ENCODE data around the gene ABCC1.

ABCC1 gene

DNA sequence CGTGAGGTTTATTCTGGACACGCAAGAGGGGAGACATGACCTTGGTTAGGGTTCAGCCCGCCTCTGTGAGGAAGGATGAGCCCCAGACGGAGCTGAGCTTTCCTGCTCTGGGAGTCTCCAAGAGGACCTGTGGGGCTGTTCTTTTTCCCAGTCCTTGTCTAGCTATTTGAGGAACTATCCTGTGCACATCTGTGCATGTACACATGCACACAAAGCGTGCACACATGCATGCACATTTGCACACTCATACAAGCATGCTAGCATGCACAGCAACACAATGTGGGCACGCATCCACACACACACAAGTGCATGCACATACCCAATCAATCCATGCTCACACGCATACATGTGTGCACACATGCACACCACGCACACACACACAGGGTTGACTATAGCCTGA lies 233.5 kb downstream of the ABCC1 start:
- CTCF ChIA-PET: interaction anchor here (1.6 kb wide), 1 partner anchor 381 kb away, joined by 3 read pairs; no protein-coding TSS in a partner anchor
- no peak for TF ChIP-seq TARDBP (IDR thresholded peaks at IDR 0.05)
- no peak for TF ChIP-seq BHLHE40 (IDR thresholded peaks at IDR 0.05; ENCODE audit: borderline replicate concordance)
- TF ChIP-seq FOXA1 (IDR thresholded peaks at IDR 0.05): no peak
- no peak for TF ChIP-seq SUZ12 (IDR thresholded peaks at IDR 0.05)
- no peak for TF ChIP-seq ELF4 (IDR thresholded peaks at IDR 0.05)
- TF ChIP-seq L3MBTL2 (conservative IDR thresholded peaks at IDR 0.05): no peak
- no peak for TF ChIP-seq NFRKB (IDR thresholded peaks at IDR 0.05)
- no peak for DNase-seq (ENCODE audit: extremely low spot score)
- POLR2A ChIA-PET: no interaction called here

- ChIA-PET POLR2A (no interaction called here), CTCF (interaction anchor here (1.6 kb wide), 1 partner anchor 382 kb away, joined by 3 read pairs; no protein-coding TSS in a partner anchor)
- TF ChIP-seq FOXA1 (IDR thresholded peaks at IDR 0.05) (no peak), ZNF384 (IDR thresholded peaks at IDR 0.05) (no peak), CTBP1 (IDR thresholded peaks at IDR 0.05; ENCODE audit: borderline replicate concordance) (no peak), NFRKB (IDR thresholded peaks at IDR 0.05) (no peak), FOXM1 (IDR thresholded peaks at IDR 0.05; ENCODE audit: borderline replicate concordance) (no peak), BHLHE40 (IDR thresholded peaks at IDR 0.05; ENCODE audit: borderline replicate concordance) (no peak), HDGF (IDR thresholded peaks at IDR 0.05; ENCODE audit: borderline replicate concordance) (no peak), TARDBP (IDR thresholded peaks at IDR 0.05) (no peak), SP1 (IDR thresholded peaks at IDR 0.05) (no peak), LEF1 (IDR thresholded peaks at IDR 0.05; ENCODE audit: borderline replicate concordance) (no peak), FOXK2 (IDR thresholded peaks at IDR 0.05) (no peak), L3MBTL2 (conservative IDR thresholded peaks at IDR 0.05) (no peak), SUZ12 (IDR thresholded peaks at IDR 0.05) (no peak), ARNT (IDR thresholded peaks at IDR 0.05) (no peak), ELF4 (IDR thresholded peaks at IDR 0.05) (no peak)
- TF ChIP-seq, protein P1, sequence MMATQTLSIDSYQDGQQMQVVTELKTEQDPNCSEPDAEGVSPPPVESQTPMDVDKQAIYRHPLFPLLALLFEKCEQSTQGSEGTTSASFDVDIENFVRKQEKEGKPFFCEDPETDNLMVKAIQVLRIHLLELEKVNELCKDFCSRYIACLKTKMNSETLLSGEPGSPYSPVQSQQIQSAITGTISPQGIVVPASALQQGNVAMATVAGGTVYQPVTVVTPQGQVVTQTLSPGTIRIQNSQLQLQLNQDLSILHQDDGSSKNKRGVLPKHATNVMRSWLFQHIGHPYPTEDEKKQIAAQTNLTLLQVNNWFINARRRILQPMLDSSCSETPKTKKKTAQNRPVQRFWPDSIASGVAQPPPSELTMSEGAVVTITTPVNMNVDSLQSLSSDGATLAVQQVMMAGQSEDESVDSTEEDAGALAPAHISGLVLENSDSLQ (IDR thresholded peaks at IDR 0.05): no peak
- DNase-seq (ENCODE audit: extremely low spot score): no peak
Observed at GRCh38 chr16:16183562-16183961, 234.1 kb downstream of the ABCC1 start.

DNA sequence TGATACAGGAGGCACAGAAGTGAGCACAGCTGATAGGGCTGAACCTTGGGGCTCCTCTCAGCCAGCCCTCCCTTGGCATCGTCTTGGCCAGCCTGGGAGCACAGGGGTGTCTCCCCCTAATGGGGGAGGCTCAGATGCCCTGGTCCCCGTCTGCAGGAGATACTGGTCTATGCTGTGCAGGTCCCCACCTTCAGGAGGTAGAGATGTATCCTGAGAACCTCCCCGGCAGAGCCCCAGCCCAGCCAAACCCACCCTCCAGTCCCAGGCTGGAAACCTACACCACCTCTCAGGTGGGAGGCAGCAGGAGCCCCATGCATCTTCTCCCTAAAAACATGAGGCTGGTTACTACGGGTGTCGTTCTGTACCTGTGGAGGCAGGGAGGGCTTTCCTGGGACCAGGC lies 235.2 kb downstream of the ABCC1 start:
- no peak for DNase-seq (ENCODE audit: extremely low spot score)
- ChIA-PET CTCF (interaction anchor here (1.6 kb wide), 1 partner anchor 383 kb away, joined by 3 read pairs; no protein-coding TSS in a partner anchor), POLR2A (no interaction called here)
- TF ChIP-seq LEF1 (IDR thresholded peaks at IDR 0.05; ENCODE audit: borderline replicate concordance) (no peak), HDGF (IDR thresholded peaks at IDR 0.05; ENCODE audit: borderline replicate concordance) (no peak), FOXM1 (IDR thresholded peaks at IDR 0.05; ENCODE audit: borderline replicate concordance) (no peak), ZNF384 (IDR thresholded peaks at IDR 0.05) (no peak), FOXA1 (IDR thresholded peaks at IDR 0.05) (no peak)

DNA sequence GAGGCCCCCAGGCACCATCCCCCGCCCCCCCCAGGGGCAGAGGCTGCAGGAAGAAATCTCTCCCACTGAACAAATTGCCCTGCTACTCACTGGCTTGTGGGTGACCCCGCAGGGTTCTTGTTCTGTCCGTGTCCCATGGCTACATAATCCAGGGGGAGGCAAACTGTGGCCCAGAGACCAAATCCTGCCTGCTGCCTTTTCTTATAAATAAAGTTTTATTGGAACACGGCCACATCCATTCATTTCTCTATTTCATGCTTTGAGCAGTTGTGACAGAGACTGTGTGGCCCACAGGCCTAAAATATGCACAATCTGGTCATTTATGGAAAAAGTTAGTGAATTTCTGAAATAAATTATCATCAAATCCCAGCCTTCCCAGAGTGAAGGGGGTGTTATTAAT lies 235.7 kb downstream of the ABCC1 start:
- ChIA-PET POLR2A (no interaction called here), CTCF (no interaction called here)
- no peak for TF ChIP-seq ZNF384 (IDR thresholded peaks at IDR 0.05)
- no peak for TF ChIP-seq FOXM1 (IDR thresholded peaks at IDR 0.05; ENCODE audit: borderline replicate concordance)
- DNase-seq (ENCODE audit: extremely low spot score): no peak

DNA sequence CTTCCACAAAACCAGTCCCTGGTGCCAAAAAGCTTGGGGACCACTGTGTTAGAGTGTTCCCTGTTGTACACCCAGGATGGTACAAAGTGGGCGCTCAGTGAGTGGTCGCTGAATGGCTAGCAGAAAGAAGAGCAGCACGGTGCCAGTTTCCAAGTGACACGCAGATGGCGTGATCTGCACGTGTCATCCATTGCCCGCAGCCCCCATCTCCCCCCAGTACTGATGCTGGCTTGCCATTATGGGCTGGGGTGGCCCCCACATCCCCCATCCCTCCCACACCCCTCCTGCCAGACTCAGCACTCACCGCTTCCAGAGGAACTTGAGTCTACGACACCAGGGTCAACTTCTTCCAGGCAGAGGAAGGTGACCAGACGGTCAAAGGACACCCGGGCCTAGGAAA lies 237.4 kb downstream of the ABCC1 start:
- TF ChIP-seq NFRKB (IDR thresholded peaks at IDR 0.05) (no peak), ZNF384 (IDR thresholded peaks at IDR 0.05) (no peak)
- ChIA-PET POLR2A (no interaction called here), CTCF (interaction anchor here (1.0 kb wide), 1 partner anchor 23 kb away, joined by 3 read pairs; no protein-coding TSS in a partner anchor)
- no peak for DNase-seq (ENCODE audit: extremely low spot score)

- DNase-seq (ENCODE audit: extremely low spot score): no peak
- TF ChIP-seq ZNF384 (IDR thresholded peaks at IDR 0.05) (no peak), SUZ12 (IDR thresholded peaks at IDR 0.05) (no peak), SP1 (IDR thresholded peaks at IDR 0.05) (no peak), ELF4 (IDR thresholded peaks at IDR 0.05) (no peak), BHLHE40 (IDR thresholded peaks at IDR 0.05; ENCODE audit: borderline replicate concordance) (no peak), ARNT (IDR thresholded peaks at IDR 0.05) (no peak), TARDBP (IDR thresholded peaks at IDR 0.05) (no peak), CTBP1 (IDR thresholded peaks at IDR 0.05; ENCODE audit: borderline replicate concordance) (no peak), HDGF (IDR thresholded peaks at IDR 0.05; ENCODE audit: borderline replicate concordance) (no peak), LEF1 (IDR thresholded peaks at IDR 0.05; ENCODE audit: borderline replicate concordance) (no peak), FOXA1 (IDR thresholded peaks at IDR 0.05) (no peak), NFRKB (IDR thresholded peaks at IDR 0.05) (no peak), L3MBTL2 (conservative IDR thresholded peaks at IDR 0.05) (no peak), FOXK2 (IDR thresholded peaks at IDR 0.05) (no peak), FOXM1 (IDR thresholded peaks at IDR 0.05; ENCODE audit: borderline replicate concordance) (no peak)
- TF ChIP-seq, protein P1 (IDR thresholded peaks at IDR 0.05): no peak
- POLR2A ChIA-PET: no interaction called here
- CTCF ChIA-PET: no interaction called here
Observed at GRCh38 chr16:16188827-16189226, 239.4 kb downstream of the ABCC1 start.

GRCh38 chr16:16189842-16190241 lies 240.4 kb downstream of the ABCC1 start:
- no peak for TF ChIP-seq FOXK2 (IDR thresholded peaks at IDR 0.05)
- no peak for TF ChIP-seq L3MBTL2 (conservative IDR thresholded peaks at IDR 0.05)
- no peak for TF ChIP-seq LEF1 (IDR thresholded peaks at IDR 0.05; ENCODE audit: borderline replicate concordance)
- TF ChIP-seq, protein P1 (IDR thresholded peaks at IDR 0.05): no peak
- no peak for TF ChIP-seq ARNT (IDR thresholded peaks at IDR 0.05)
- no peak for TF ChIP-seq CTBP1 (IDR thresholded peaks at IDR 0.05; ENCODE audit: borderline replicate concordance)
- TF ChIP-seq ELF4 (IDR thresholded peaks at IDR 0.05): no peak
- no peak for TF ChIP-seq SP1 (IDR thresholded peaks at IDR 0.05)
- no peak for DNase-seq (ENCODE audit: extremely low spot score)
- ChIA-PET POLR2A (no interaction called here), CTCF (no interaction called here)

Data from HEK293T (cell line).